HG03280 (cell line): ENCODE data around the gene BRI3.
"Not testable (repeated sequence)": the region's sequence is repeated elsewhere in the genome, so short reads cannot be mapped to it uniquely, and the experiment has no call there.

Experiments used
- ATAC-seq: cut with Tn5 transposase; IDR thresholded peaks from one replicate; pipeline ENCODE4 v1.9.1; 2021; ENCODE audit warnings: mild to moderate bottlenecking, moderate library complexity; ENCODE audit not compliant: unreplicated experiment

BRI3 gene

GRCh38 chr7:98303906-98304305, 22.4 kb downstream of the BRI3 start:
- ATAC-seq = no peak

- no peak for ATAC-seq
These were observed 24.6 kb downstream of the BRI3 start for GRCh38 chr7:98305951-98306535.

- ATAC-seq = no peak
These were observed 26.5 kb downstream of the BRI3 start for GRCh38 chr7:98307971-98308466.

- ATAC-seq = no peak
These were observed 28.1 kb downstream of the BRI3 start for GRCh38 chr7:98309566-98309965.

GRCh38 chr7:98312201-98312600, 30.7 kb downstream of the BRI3 start:
- ATAC-seq = no peak

- ATAC-seq = no peak
These were observed 33.0 kb downstream of the BRI3 start for GRCh38 chr7:98314469-98314868.

GRCh38 chr7:98315318-98315993, 34.0 kb downstream of the BRI3 start:
- peak; percentile 58 for ATAC-seq

GRCh38 chr7:98315994-98316527, 34.6 kb downstream of the BRI3 start:
- not testable (repeated sequence) for ATAC-seq

- no peak for ATAC-seq
These were observed 36.0 kb downstream of the BRI3 start for GRCh38 chr7:98317366-98318040.

GRCh38 chr7:98319176-98319575, 37.7 kb downstream of the BRI3 start:
- no peak for ATAC-seq

GRCh38 chr7:98321301-98321700, 39.8 kb downstream of the BRI3 start:
- ATAC-seq = no peak

GRCh38 chr7:98322331-98323270, 41.1 kb downstream of the BRI3 start:
- no peak for ATAC-seq

- no peak for ATAC-seq
These were observed 42.3 kb downstream of the BRI3 start for GRCh38 chr7:98323597-98324322.

GRCh38 chr7:98324782-98325181, 43.3 kb downstream of the BRI3 start:
- ATAC-seq = no peak

- ATAC-seq = no peak
These were observed 47.8 kb downstream of the BRI3 start for GRCh38 chr7:98329100-98329790.

- ATAC-seq = no peak
These were observed 48.4 kb downstream of the BRI3 start for GRCh38 chr7:98329791-98330373.

- ATAC-seq = no peak
These were observed 49.5 kb downstream of the BRI3 start for GRCh38 chr7:98330926-98331529.

- ATAC-seq = no peak
These were observed 52.6 kb downstream of the BRI3 start for GRCh38 chr7:98334081-98334480.
